ENCODE results near the gene MIEF1.

The MIEF1 gene

DNA sequence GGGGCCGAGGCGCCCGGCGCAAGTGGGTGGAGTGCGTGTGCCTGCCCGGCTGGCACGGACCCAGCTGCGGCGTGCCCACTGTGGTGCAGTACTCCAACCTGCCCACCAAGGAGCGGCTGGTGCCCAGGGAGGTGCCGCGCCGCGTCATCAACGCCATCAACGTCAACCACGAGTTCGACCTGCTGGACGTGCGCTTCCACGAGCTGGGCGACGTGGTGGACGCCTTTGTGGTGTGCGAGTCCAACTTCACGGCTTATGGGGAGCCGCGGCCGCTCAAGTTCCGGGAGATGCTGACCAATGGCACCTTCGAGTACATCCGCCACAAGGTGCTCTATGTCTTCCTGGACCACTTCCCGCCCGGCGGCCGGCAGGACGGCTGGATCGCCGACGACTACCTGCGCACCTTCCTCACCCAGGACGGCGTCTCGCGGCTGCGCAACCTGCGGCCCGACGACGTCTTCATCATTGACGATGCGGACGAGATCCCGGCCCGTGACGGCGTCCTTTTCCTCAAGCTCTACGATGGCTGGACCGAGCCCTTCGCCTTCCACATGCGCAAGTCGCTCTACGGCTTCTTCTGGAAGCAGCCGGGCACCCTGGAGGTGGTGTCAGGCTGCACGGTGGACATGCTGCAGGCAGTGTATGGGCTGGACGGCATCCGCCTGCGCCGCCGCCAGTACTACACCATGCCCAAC lies 14.1 kb upstream of the MIEF1 start:
- ATAC-seq (replicated peaks; ENCODE audit: extremely low read depth, poor library complexity, severe bottlenecking) (no peak), DNase-seq (ENCODE audit: low spot score in 2 of 2) (no peak)
- H3K4me3 Mint-ChIP-seq = no peak overlapping the region
- no peaks in the 10 kb centered on the region for H3K9me3 Mint-ChIP-seq
- no peak overlapping the region for H3K27ac Mint-ChIP-seq (ENCODE audit: low read depth)
- no peaks in the 10 kb centered on the region for H3K27me3 Mint-ChIP-seq
- peaks cover 7% of the 10 kb centered on the region for H3K4me1 Mint-ChIP-seq
- no peaks in the 10 kb centered on the region for H3K36me3 Mint-ChIP-seq (ENCODE audit: insufficient read depth)

DNA sequence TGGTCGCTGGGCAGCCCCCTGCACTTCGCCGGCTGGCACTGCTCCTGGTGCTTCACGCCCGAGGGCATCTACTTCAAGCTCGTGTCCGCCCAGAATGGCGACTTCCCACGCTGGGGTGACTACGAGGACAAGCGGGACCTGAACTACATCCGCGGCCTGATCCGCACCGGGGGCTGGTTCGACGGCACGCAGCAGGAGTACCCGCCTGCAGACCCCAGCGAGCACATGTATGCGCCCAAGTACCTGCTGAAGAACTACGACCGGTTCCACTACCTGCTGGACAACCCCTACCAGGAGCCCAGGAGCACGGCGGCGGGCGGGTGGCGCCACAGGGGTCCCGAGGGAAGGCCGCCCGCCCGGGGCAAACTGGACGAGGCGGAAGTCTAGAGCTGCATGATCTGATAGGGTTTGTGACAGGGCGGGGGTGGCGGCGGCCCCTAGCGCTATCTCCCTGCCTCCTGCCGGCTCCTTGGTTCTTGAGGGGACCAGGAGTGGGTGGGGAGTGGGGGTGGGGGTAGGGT lies 13.5 kb upstream of the MIEF1 start:
- ATAC-seq (replicated peaks; ENCODE audit: extremely low read depth, poor library complexity, severe bottlenecking) = no peak
- DNase-seq (ENCODE audit: low spot score in 2 of 2) = no peak
- Mint-ChIP-seq H3K27me3 (no peaks in the 10 kb centered on the region), H3K27ac (ENCODE audit: low read depth) (no peak overlapping the region), H3K4me3 (no peak overlapping the region), H3K9me3 (no peaks in the 10 kb centered on the region), H3K4me1 (peaks cover 13% of the 10 kb centered on the region), H3K36me3 (ENCODE audit: insufficient read depth) (no peaks in the 10 kb centered on the region)

DNA sequence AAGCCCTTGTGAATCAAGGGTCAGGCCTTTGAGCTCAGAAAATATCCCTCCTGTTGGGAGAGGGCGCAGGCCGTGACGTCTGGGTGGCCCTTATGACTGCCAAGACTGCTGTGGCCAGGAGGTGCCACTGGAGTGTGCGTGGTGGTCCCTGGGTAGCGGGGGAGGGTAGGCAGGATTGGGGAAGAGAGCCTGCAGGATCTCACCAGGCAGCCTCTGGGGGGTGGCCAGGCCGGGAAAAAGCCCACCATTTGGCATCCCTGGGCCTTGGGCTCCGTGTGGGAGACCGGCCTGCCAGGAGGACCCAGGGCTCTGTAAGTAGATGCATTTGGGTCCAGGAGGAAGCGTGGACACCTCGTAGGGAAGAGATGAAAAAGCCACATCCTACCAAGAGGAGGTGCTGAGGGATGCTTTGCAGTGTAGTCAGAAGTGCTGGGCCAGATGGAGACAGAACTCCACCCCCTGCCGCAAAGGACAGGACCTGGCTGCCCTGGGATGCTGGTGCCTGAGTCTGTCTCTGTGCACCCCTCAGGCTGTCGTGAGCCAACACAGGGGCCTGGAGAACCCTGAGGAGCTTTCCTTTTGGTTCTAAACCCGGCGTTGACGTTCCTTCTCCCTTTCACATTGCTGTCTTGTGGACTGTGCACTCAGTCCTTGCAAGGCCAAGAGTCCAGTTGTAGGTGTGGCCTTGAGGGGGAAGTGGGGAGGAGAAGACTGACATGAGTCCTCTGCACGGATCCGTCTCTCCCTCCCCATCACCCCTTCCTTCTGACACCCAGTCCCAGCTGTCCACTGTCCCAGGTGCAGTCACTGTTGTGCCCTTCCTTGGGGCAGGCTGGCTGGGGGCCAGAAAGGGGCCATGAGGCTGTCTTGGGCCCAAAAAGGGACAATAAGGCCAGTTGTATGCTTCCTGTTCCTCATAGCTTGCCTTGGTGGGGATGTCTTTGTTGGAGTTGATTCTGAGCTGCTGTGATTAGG lies 12.7 kb upstream of the MIEF1 start:
- Mint-ChIP-seq H3K27me3 (no peaks in the 10 kb centered on the region), H3K4me1 (peaks cover 13% of the 10 kb centered on the region), H3K27ac (ENCODE audit: low read depth) (no peak overlapping the region), H3K4me3 (no peak overlapping the region), H3K36me3 (ENCODE audit: insufficient read depth) (no peaks in the 10 kb centered on the region), H3K9me3 (no peaks in the 10 kb centered on the region)
- DNase-seq (ENCODE audit: low spot score in 2 of 2) (no peak), ATAC-seq (replicated peaks; ENCODE audit: extremely low read depth, poor library complexity, severe bottlenecking) (no peak)

DNA sequence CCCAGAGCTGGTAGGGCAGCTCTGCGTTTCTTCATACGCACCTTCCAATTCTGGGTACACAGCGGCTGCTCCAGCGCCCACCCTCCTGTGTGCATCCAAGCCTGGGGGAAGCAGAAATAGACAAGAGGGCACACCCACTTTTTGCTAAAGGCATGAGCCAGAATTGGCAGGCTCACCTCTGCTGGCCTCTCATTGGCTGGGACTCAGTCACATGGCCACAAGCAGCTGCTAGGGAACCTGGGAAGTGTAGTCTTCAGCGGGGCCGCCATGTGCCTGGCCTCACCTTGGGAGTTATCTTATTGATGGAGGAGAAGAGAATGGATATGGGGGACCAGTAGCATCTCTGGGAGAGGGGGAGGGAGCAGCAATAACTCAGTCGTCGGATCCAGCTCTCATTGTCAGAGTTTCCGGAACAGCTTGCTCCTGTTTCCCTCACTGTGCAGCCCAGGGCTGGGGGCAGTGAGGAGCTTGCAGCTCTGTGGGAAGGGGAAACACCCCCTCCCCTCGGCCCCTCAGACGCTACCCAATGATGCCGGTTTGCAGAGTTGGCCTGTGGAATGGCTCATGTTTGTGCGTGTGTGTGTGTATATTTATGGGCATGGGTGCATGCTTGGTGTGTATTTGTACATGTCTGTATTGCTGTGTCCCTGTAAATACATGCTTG lies 11.8 kb upstream of the MIEF1 start:
- peak; percentile 98 for ATAC-seq (replicated peaks; ENCODE audit: extremely low read depth, poor library complexity, severe bottlenecking)
- H3K36me3 Mint-ChIP-seq (ENCODE audit: insufficient read depth) = no peaks in the 10 kb centered on the region
- H3K9me3 Mint-ChIP-seq = no peaks in the 10 kb centered on the region
- no peak overlapping the region for H3K4me3 Mint-ChIP-seq
- DNase-seq (ENCODE audit: low spot score in 2 of 2) = peak; percentile 49 to 71
- peaks cover 18% of the 10 kb centered on the region for H3K4me1 Mint-ChIP-seq
- no peak overlapping the region for H3K27ac Mint-ChIP-seq (ENCODE audit: low read depth)
- H3K27me3 Mint-ChIP-seq = no peaks in the 10 kb centered on the region

DNA sequence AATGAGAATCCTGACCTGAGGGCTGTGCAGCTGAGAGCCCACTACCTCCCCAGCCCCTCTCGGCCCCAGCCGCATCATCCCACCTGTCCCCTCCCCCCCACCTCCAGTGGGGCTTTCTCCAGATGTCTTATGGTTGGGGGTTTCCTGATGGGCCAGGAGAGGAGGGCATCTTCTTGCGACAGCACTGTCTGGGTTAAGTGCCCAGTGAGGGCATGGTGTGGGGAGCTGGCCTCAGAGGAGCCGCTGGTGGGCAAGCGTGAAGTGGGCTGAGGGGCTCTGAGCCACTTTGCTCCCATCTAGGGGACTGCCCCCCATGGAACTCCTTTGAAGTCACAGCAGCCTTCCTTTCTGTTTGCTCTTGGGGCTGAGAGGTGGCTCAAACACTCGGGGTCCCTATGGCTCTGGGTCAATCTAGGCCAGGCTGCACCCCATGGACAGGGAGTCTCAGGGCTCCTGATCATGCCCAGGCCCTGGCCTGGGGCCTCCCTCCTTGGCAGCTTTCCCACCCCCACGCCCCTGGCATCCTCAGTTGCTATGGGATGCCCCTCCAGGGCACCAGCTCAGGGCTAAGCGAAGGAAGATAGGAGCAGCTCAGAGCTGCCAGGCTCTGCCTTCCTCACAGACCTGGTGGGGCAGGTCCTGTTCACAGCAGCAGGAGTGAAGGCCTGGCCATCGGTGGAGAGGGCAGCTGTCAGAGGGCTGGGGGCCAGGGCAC lies 11.0 kb upstream of the MIEF1 start:
- no peak overlapping the region for H3K4me3 Mint-ChIP-seq
- peaks cover 18% of the 10 kb centered on the region for H3K4me1 Mint-ChIP-seq
- H3K27ac Mint-ChIP-seq (ENCODE audit: low read depth) = no peak overlapping the region
- ATAC-seq (replicated peaks; ENCODE audit: extremely low read depth, poor library complexity, severe bottlenecking) (no peak), DNase-seq (ENCODE audit: low spot score in 2 of 2) (no peak)
- H3K36me3 Mint-ChIP-seq (ENCODE audit: insufficient read depth) = no peaks in the 10 kb centered on the region
- no peaks in the 10 kb centered on the region for H3K27me3 Mint-ChIP-seq
- H3K9me3 Mint-ChIP-seq = no peaks in the 10 kb centered on the region

DNA sequence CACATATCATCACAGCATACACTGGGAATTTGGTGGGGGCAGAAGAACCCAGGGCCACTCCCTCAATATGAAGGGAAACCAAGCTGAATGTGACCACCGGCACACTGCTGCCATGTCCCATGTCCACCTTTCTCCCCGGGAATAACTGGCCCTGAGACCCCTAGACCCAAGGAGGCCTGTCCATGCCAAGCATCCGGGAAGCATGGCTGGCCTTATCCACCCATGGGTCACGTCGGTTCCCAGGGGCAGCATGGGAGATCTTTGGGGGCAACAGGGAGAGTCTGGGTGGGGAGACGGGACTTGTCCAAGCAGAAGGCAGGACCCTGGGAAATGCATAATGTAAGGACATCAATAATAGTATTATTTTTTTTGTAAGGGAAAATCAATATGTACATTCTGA lies 10.4 kb upstream of the MIEF1 start:
- no peak overlapping the region for H3K4me3 Mint-ChIP-seq
- H3K27me3 Mint-ChIP-seq = no peaks in the 10 kb centered on the region
- no peak overlapping the region for H3K27ac Mint-ChIP-seq (ENCODE audit: low read depth)
- H3K36me3 Mint-ChIP-seq (ENCODE audit: insufficient read depth) = no peaks in the 10 kb centered on the region
- H3K4me1 Mint-ChIP-seq = peaks cover 18% of the 10 kb centered on the region
- no peaks in the 10 kb centered on the region for H3K9me3 Mint-ChIP-seq
- DNase-seq (ENCODE audit: low spot score in 2 of 2) (no peak), ATAC-seq (replicated peaks; ENCODE audit: extremely low read depth, poor library complexity, severe bottlenecking) (no peak)

DNA sequence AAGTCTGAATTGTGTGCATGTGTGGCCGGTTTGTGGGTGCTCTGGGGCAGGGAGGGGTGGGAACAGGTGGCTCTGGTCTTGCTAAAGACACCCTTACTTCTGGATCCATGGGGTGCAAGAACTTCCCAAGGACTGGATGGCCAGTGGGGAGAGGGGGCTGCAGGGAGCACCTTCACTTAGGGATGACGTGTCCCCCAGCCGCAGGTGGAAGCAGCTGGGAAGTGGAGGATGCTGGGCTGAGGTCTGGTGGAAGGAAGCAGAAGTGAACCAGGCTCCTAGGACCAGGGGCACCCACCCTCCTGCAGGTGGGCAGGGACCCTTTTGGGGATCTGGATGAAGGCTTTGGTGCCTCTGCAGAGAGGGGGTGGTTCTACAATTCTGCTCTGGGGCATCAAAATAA lies 9.9 kb upstream of the MIEF1 start:
- Mint-ChIP-seq H3K4me3 (no peak overlapping the region), H3K9me3 (no peaks in the 10 kb centered on the region), H3K36me3 (ENCODE audit: insufficient read depth) (no peaks in the 10 kb centered on the region), H3K27ac (ENCODE audit: low read depth) (no peak overlapping the region), H3K4me1 (peaks cover 18% of the 10 kb centered on the region), H3K27me3 (no peaks in the 10 kb centered on the region)
- DNase-seq (ENCODE audit: low spot score in 2 of 2) (no peak), ATAC-seq (replicated peaks; ENCODE audit: extremely low read depth, poor library complexity, severe bottlenecking) (no peak)

DNA sequence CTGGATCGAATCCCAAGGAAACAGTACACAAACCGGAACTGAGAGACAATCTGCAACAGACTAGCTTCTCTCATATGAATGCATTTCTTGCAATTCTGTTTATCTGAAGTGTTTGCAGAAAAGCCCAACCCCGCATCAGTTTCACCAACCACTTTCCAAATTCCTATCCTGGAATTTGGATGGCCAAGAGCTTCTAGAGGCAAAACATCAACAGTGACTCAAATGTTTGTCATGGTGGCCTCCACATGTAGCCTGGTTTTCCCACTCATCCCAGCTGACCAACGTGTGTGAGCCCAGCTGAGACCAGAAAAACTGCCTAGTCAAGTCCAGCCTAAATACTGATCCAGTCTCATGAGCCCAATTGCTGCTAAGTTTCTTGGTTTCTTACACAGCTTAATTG lies 8.3 kb upstream of the MIEF1 start:
- Mint-ChIP-seq H3K9me3 (no peaks in the 10 kb centered on the region), H3K27me3 (no peaks in the 10 kb centered on the region), H3K27ac (ENCODE audit: low read depth) (no peak overlapping the region), H3K4me3 (no peak overlapping the region), H3K4me1 (peaks cover 18% of the 10 kb centered on the region), H3K36me3 (ENCODE audit: insufficient read depth) (no peaks in the 10 kb centered on the region)
- no peak for ATAC-seq (replicated peaks; ENCODE audit: extremely low read depth, poor library complexity, severe bottlenecking)
- no peak for DNase-seq (ENCODE audit: low spot score in 2 of 2)

DNA sequence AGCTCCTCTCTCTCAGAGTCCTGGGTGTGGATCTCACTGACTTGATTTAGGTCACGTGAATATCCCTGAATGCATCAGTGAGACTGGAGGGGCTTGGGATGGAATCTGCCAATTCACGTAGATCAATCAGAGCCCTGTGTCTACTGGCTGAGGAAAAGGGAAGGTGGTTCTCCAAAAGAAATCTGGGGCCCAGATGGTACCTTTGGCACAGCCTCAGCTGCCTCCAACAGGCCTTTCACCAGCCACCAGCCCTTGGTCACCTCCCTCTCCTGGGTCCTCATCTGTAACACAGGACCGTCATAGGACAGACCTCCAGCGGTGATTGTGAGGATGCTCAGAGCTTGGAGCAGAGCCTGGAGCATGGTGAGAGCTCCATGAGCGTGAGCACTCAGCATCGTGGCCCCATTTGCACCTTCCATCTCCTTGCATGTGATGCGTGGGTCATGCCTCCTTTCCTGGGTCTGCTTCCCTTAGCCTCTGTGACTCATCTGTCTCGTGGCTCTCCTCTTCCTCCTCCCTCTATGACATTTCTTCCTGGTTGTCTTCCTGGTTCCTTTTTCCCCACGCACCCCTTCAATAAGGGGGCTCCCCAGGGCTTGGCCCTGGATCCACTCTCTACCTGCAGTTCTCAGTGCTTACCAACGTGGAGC lies 7.5 kb upstream of the MIEF1 start:
- no peaks in the 10 kb centered on the region for H3K36me3 Mint-ChIP-seq (ENCODE audit: insufficient read depth)
- no peaks in the 10 kb centered on the region for H3K27me3 Mint-ChIP-seq
- ATAC-seq (replicated peaks; ENCODE audit: extremely low read depth, poor library complexity, severe bottlenecking) (no peak), DNase-seq (ENCODE audit: low spot score in 2 of 2) (no peak)
- H3K27ac Mint-ChIP-seq (ENCODE audit: low read depth) = peak overlapping the region; percentile 33
- H3K4me3 Mint-ChIP-seq = no peak overlapping the region
- peaks cover 18% of the 10 kb centered on the region for H3K4me1 Mint-ChIP-seq
- H3K9me3 Mint-ChIP-seq = no peaks in the 10 kb centered on the region

DNA sequence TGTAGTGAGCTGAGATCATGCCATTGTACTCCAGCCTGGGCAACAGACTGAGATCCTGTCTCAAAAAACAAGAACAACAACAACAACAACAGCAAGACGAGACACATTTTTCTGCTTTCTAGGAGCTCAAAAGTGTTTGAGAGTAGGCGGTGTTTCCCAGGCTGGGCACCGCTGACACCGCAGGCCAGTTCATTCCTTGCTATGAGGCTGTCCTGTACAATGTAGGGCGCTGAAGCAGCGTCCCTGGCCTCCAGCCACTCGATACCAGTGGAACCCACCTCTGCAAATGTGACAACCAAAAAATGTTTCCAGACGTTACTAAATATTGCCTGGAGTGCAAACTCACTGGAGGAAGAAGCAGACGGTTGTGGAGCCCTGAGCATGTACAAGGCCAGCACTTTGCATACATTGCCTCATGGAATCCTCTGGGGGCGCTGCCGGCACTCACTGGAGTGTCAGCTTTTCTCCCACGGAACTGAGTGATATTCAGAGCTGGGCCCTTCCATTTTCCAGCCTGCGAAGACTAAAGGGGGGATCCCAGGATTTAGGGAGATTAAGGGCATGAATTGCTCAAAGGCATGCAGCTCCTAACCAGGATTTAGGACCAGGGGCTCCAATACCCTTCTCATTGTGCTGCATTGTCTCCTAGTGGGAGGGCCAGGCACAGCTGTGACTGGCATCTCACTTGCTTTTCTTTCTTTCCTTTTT lies 5.8 kb upstream of the MIEF1 start:
- no peak for DNase-seq (ENCODE audit: low spot score in 2 of 2)

DNA sequence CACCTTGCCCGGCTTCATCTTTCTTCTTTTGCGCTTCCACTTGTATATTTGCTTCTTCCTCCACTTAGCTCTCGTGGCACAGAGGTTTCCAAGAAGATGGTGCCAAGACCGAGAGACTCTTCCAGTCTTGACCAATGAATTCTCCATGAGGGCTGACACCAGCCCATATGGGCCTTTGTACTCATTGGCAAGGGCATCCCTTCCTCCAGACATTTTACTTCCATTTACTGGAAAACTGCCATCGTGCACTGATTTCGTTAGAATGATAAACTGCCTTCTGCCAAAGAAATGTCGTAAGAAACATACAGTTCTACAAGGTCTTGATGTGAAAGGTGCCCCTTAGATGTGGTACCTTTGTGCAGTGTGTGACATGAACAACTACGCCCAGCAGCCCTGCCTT lies 4.7 kb upstream of the MIEF1 start:
- no peak overlapping the region for H3K27ac Mint-ChIP-seq (ENCODE audit: low read depth)
- H3K4me1 Mint-ChIP-seq = peaks cover 24% of the 10 kb centered on the region
- no peak for DNase-seq (ENCODE audit: low spot score in 2 of 2)
- no peak overlapping the region for H3K4me3 Mint-ChIP-seq
- peaks cover 6% of the 10 kb centered on the region for H3K36me3 Mint-ChIP-seq (ENCODE audit: insufficient read depth)
- ATAC-seq (replicated peaks; ENCODE audit: extremely low read depth, poor library complexity, severe bottlenecking) = no peak
- no peaks in the 10 kb centered on the region for H3K9me3 Mint-ChIP-seq
- H3K27me3 Mint-ChIP-seq = no peaks in the 10 kb centered on the region

More for the DNA sequence above, 5.8 kb upstream of the MIEF1 start:
- Mint-ChIP-seq H3K27ac (ENCODE audit: low read depth) (no peak overlapping the region), H3K9me3 (no peaks in the 10 kb centered on the region), H3K4me1 (peaks cover 12% of the 10 kb centered on the region), H3K27me3 (no peaks in the 10 kb centered on the region), H3K4me3 (no peak overlapping the region), H3K36me3 (ENCODE audit: insufficient read depth) (peaks cover under 1% of the 10 kb centered on the region)
- ATAC-seq (replicated peaks; ENCODE audit: extremely low read depth, poor library complexity, severe bottlenecking) = no peak
